ENCODE data around the gene HMGXB3. TPM values are rescaled to one million over a fixed set of nuclear protein-coding genes. Genes with fewer than 3 reads are reported as not detected.
A peak's percentile ranks its signal among the peaks of the same experiment; 100 is the strongest.

The HMGXB3 gene
- total RNA-seq, 2 experiments from 2014 or later: 30.4 to 32.6 TPM

GRCh38 chr5:149961186-149961685, 39.3 kb upstream of the HMGXB3 start:
- H3K4me3 Mint-ChIP-seq: peak overlapping the region; percentile 95
- peak overlapping the region; percentile 50 for H3K27ac Mint-ChIP-seq
- POLR2A ChIA-PET: interaction anchor here (0.7 to 5.5 kb wide), 6 partner anchors 8 to 309 kb away, joined by 3 to 36 read pairs (median 4); partner anchors contain the start of genes HMGXB3 and TIGD6

GRCh38 chr5:149961957-149962409, 38.6 kb upstream of the HMGXB3 start:
- peak; percentile 54 for TF ChIP-seq CTCF (IDR thresholded peaks at IDR 0.05)
- DNase-seq (peak; percentile 12), ATAC-seq (no peak)
- H3K27ac Mint-ChIP-seq: peak overlapping the region; percentile 11
- POLR2A ChIA-PET: interaction anchor here (0.7 to 5.5 kb wide), 3 partner anchors 25 to 38 kb away, joined by 3 to 36 read pairs (median 3); partner anchors contain the start of genes HMGXB3 and TIGD6
- peak overlapping the region; percentile 95 for H3K4me3 Mint-ChIP-seq
- CTCF ChIA-PET: interaction anchor here (0.6 to 7.9 kb wide), 23 partner anchors 9 to 329 kb away, joined by 3 to 81 read pairs (median 6); partner anchors contain the start of genes HMGXB3 and TIGD6
- H3K36me3 Mint-ChIP-seq (ENCODE audit: low read depth): peaks cover 6% of the 10 kb centered on the region
- H3K4me1 Mint-ChIP-seq (ENCODE audit: low read depth): peaks cover 35% of the 10 kb centered on the region
- H3K9me3 Mint-ChIP-seq: no peaks in the 10 kb centered on the region
- intact Hi-C loops (cut with micrococcal nuclease): loop anchor here (10.0 kb wide), 1 partner anchor 327 kb away; no protein-coding TSS in a partner anchor
- no peaks in the 10 kb centered on the region for H3K27me3 Mint-ChIP-seq

More at GRCh38 chr5:149961186-149961685, 39.3 kb upstream of the HMGXB3 start:
- peaks cover 35% of the 10 kb centered on the region for H3K4me1 Mint-ChIP-seq (ENCODE audit: low read depth)
- H3K27me3 Mint-ChIP-seq: no peaks in the 10 kb centered on the region
- H3K36me3 Mint-ChIP-seq (ENCODE audit: low read depth): peaks cover 6% of the 10 kb centered on the region
- no peak for ATAC-seq
- CTCF ChIA-PET: interaction anchor here (0.6 to 7.9 kb wide), 15 partner anchors 10 to 325 kb away, joined by 3 to 81 read pairs (median 10); partner anchors contain the start of gene PPARGC1B
- no peaks in the 10 kb centered on the region for H3K9me3 Mint-ChIP-seq
- intact Hi-C loops (cut with micrococcal nuclease): loop anchor here (10.0 kb wide), 1 partner anchor 326 kb away; no protein-coding TSS in a partner anchor
- no peak for TF ChIP-seq CTCF (IDR thresholded peaks at IDR 0.05)
- DNase-seq: no peak

GRCh38 chr5:149962601-149963300, 37.8 kb upstream of the HMGXB3 start:
- ChIA-PET POLR2A (interaction anchor here (0.5 to 5.5 kb wide), 3 partner anchors 13 to 37 kb away, joined by 3 to 36 read pairs (median 3); partner anchors contain the start of genes HMGXB3 and TIGD6), CTCF (interaction anchor here (0.9 to 7.9 kb wide), 23 partner anchors 8 to 330 kb away, joined by 3 to 81 read pairs (median 6); partner anchors contain the start of genes HMGXB3 and TIGD6)
- H3K9me3 Mint-ChIP-seq: no peaks in the 10 kb centered on the region

GRCh38 chr5:149963729-149964128, 36.8 kb upstream of the HMGXB3 start:
- ATAC-seq: no peak
- no peak for TF ChIP-seq CTCF (IDR thresholded peaks at IDR 0.05)
- Mint-ChIP-seq H3K4me1 (ENCODE audit: low read depth) (peaks cover 37% of the 10 kb centered on the region), H3K27me3 (no peaks in the 10 kb centered on the region), H3K27ac (no peak overlapping the region), H3K4me3 (no peak overlapping the region), H3K9me3 (no peaks in the 10 kb centered on the region), H3K36me3 (ENCODE audit: low read depth) (peaks cover 6% of the 10 kb centered on the region)
- CTCF ChIA-PET: interaction anchor here (0.8 to 7.9 kb wide), 6 partner anchors 12 to 311 kb away, joined by 3 to 81 read pairs (median 8); no protein-coding TSS in a partner anchor
- intact Hi-C loops (cut with micrococcal nuclease): loop anchor here (10.0 kb wide), 1 partner anchor 329 kb away; no protein-coding TSS in a partner anchor
- POLR2A ChIA-PET: interaction anchor here (0.7 kb wide), 1 partner anchor 22 kb away, joined by 3 read pairs; no protein-coding TSS in a partner anchor
- DNase-seq: no peak

More at GRCh38 chr5:149962601-149963300, 37.8 kb upstream of the HMGXB3 start:
- Mint-ChIP-seq H3K4me3 (no peak overlapping the region), H3K36me3 (ENCODE audit: low read depth) (peaks cover 6% of the 10 kb centered on the region), H3K27ac (peak overlapping the region; percentile 11), H3K27me3 (no peaks in the 10 kb centered on the region), H3K4me1 (ENCODE audit: low read depth) (peaks cover 37% of the 10 kb centered on the region)
- no peak for TF ChIP-seq CTCF (IDR thresholded peaks at IDR 0.05)
- DNase-seq (no peak), ATAC-seq (no peak)
- intact Hi-C loops (cut with micrococcal nuclease): loop anchor here (10.0 kb wide), 1 partner anchor 328 kb away; no protein-coding TSS in a partner anchor
